HG03460 (cell line): Measurements from ENCODE around the gene CASK.
"Not testable (repeated sequence)": the region's sequence is repeated elsewhere in the genome, so short reads cannot be mapped to it uniquely, and the experiment has no call there.

Experiments used
- ATAC-seq: cut with Tn5 transposase; IDR thresholded peaks from one replicate; pipeline ENCODE4 v1.9.1; 2021; ENCODE audit not compliant: unreplicated experiment

Gene CASK

GRCh38 chrX:41655631-41656030 lies 267.7 kb downstream of the CASK start:
- no peak for ATAC-seq

- ATAC-seq = no peak
Observed at GRCh38 chrX:41655101-41655500, 268.3 kb downstream of the CASK start.

- no peak for ATAC-seq
Observed at GRCh38 chrX:41653125-41653524, 270.2 kb downstream of the CASK start.

GRCh38 chrX:41646201-41646600 lies 277.2 kb downstream of the CASK start:
- not testable (repeated sequence) for ATAC-seq

GRCh38 chrX:41634284-41634683 lies 289.1 kb downstream of the CASK start:
- ATAC-seq = no peak

- no peak for ATAC-seq
Observed at GRCh38 chrX:41630091-41630490, 293.3 kb downstream of the CASK start.

GRCh38 chrX:41629539-41629938 lies 293.8 kb downstream of the CASK start:
- ATAC-seq = no peak

GRCh38 chrX:41621222-41621723 lies 302.1 kb downstream of the CASK start:
- no peak for ATAC-seq

GRCh38 chrX:41619221-41619620 lies 304.1 kb downstream of the CASK start:
- no peak for ATAC-seq

- ATAC-seq = no peak
Observed at GRCh38 chrX:41616935-41617334, 306.4 kb downstream of the CASK start.

GRCh38 chrX:41616255-41616654 lies 307.1 kb downstream of the CASK start:
- no peak for ATAC-seq

- no peak for ATAC-seq
Observed at GRCh38 chrX:41608244-41608643, 315.1 kb downstream of the CASK start.

GRCh38 chrX:41607264-41607832 lies 316.0 kb downstream of the CASK start:
- ATAC-seq = no peak

GRCh38 chrX:41606057-41606456 lies 317.3 kb downstream of the CASK start:
- ATAC-seq = not testable (repeated sequence)

- no peak for ATAC-seq
Observed at GRCh38 chrX:41604766-41605543, 318.4 kb downstream of the CASK start.

- ATAC-seq = no peak
Observed at GRCh38 chrX:41604177-41604576, 319.2 kb downstream of the CASK start.

GRCh38 chrX:41603596-41603995 lies 319.8 kb downstream of the CASK start:
- ATAC-seq = no peak

GRCh38 chrX:41602816-41603345 lies 320.5 kb downstream of the CASK start:
- no peak for ATAC-seq

GRCh38 chrX:41600291-41600690 lies 323.1 kb downstream of the CASK start:
- no peak for ATAC-seq

GRCh38 chrX:41599507-41599906 lies 323.8 kb downstream of the CASK start:
- ATAC-seq = no peak

GRCh38 chrX:41596596-41596995 lies 326.8 kb downstream of the CASK start:
- ATAC-seq = peak; percentile 98

GRCh38 chrX:41594634-41595033 lies 328.7 kb downstream of the CASK start:
- no peak for ATAC-seq
